SH-SY5Y (cell line): Measurements from ENCODE around the gene CTDSPL.

ENCODE experiments used
- GATA2 ChIP-seq: IDR thresholded peaks from 2 replicates; pipeline ENCODE4 v1.6.1; 2011; ENCODE audit warnings: mild to moderate bottlenecking, low read depth, low read length
- GATA3 ChIP-seq: IDR thresholded peaks from 2 replicates; pipeline ENCODE4 v1.6.1; 2011; ENCODE audit warnings: low read depth, mild to moderate bottlenecking, low read length, moderate library complexity

The CTDSPL gene

DNA sequence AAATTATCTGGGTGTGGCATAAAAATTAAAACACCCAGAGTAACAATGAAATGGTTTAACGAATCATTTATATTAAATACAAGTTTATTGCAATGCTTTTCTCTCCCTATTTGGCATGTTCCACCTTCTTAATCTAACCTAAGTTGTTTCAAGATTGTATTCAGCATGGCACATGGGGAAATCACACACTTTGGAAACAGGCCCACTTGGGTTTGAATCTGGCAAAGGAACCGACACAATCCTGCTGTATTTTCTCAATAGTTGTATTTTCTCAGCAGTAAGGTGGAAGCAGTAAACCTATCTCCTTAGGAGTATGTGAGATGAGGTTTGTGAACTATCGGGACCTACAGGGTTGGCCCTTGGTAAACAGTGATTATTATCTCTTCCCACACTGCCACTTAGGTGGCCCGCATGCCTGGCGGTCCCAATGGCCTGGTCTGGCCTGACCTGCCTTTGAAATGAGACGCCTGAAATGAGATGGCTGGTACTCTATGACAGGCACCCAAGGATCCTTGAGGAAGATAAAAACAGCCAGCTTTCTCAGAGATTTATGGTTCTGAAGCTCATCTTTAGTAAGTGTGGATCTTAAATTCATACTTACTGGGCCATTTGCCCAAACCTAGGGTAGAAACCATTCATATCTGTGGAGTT lies 83.6 kb downstream of the CTDSPL start:
- TF ChIP-seq GATA3 (no peak), GATA2 (peak; percentile 71)

DNA sequence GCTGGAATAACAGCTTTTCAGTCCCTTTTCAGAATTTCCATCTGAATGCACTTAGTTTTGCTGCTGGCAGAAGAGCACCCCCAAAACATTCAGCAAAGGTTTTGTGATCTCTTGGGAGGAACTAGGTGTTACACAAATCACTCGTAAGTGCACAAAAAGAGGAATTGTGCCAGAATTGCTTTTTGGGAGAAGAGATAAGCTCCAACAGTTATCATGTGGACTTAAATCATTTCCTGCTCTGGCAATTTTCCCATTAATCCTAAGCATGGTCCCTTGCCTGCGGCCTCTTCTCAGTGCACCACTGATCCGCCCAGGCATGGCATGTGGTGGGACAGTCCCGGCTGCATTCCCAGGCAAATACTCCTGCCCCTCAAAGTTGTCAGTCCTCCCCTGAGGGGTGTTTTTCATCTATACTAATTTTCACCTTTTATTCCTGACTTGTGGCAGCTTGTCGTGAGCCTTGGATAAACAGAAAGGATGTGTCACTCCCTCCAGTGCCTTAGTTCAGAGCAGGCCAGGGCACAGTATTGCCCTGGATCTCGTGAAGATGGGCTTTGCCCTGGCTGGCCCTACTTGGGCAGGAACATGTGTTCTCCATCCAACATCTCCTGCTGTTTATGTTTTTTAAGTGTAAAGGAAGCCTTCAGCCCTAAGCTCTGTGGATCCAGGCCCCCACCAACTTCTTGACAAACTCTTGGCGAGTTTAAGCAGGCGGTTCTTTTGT lies 84.3 kb downstream of the CTDSPL start:
- TF ChIP-seq GATA3 (peak; percentile 81), GATA2 (peak; percentile 88)

DNA sequence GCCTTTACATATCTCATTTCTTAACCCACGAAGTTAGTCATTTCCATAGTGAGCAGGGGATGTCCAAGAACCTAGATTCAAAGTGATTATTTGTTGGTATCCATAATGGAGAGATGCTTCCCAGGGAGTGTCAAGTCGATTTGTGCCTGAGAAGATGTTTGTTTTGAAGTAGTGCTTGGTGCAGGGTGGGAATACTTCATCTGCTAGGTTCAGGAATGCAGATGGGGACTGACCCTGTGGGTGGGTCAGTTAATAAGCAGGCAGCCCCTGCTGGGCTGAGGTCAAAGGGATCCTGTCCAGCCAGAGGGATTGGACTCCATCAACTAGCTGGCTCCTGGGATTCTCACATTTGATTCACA lies 84.8 kb downstream of the CTDSPL start:
- TF ChIP-seq GATA3, result no peak
- TF ChIP-seq GATA2, result no peak

DNA sequence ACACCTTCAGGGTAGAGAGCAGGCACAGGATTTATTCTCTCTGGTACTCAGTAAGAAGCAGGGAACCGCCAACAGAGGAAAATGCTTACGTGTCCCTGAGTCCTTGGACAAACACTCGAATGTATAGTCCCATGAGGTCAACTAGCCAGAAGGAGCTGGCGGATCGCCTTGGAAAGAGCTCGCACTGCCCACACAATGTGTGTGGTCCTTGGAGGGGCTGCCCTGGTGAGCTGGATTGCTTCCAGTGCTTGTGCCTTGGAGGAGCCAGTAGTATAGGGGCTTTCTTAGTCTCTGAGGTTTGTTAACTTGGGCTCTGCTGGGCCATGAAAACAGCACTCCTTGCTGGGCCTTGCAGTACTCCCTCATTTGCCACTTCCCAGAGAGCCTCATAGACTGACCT lies 88.2 kb downstream of the CTDSPL start:
- TF ChIP-seq GATA2, result no peak

DNA sequence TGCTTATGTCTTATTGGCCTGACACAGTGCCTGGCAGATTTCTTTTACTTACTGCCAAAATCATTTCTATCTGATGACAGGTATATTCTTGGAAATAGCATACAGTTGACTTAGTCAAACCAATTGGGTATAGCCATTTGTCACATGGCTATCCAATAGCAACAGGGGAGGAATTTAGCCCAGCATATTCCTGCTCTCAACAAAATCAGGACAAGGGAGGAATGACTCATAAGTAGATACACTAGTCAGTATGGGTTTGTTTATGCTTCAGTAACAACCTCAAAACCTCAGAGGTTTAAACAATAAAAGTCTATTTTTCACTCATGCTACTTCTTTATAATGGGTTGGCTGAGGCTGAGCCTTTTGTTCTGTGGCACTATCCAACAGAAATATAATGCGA lies 90.9 kb downstream of the CTDSPL start:
- TF ChIP-seq GATA3 (no peak), GATA2 (no peak)

DNA sequence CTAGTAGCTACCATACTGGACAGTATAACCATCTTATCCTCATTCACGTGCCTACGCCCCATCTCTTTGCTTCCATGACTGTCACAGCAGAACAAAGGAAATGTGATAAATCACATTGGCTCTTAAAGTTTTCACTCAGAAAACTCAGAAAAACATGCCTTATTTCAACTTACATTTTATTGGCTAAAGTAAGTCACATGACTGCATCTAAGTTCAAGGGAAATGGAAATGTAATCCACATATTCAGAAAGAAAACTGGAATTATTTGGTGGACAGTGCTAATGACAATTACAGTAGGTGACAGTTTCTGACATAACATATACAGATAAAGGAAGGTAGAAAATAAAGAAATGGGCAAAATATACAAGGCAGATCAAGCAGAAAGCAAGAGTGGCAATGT lies 91.5 kb downstream of the CTDSPL start:
- TF ChIP-seq GATA2 (no peak), GATA3 (no peak)

DNA sequence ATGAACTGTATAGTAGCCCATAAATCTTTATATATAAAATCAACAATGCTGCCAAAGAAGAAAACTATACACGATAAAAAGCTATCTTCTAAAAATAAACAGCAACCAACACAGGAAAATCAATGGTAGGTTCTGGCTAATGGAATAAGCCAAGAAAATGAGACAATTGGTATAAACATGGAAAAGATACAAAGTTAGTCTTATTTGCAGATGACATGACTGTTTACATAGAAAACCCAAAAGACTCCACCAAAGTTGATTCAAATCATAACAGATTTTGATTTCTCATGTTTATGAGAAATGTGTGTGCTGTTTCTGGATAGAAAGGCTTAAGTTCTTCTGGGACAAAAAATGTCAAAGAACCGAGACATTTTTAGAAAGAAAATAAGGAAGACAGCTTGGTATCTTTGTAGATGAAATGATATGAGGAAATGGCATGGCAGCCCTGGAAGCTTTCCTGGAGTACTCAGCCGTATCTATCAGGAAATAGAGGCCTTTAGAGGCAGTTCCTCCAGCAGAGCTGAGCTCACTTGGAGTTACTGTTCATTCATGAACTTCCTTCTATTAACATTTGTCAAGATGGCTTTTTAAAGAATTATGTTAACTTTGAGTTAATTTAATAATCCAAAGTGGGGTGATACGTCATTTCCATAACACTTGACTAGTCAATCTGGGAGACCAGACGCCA lies 92.2 kb downstream of the CTDSPL start:
- TF ChIP-seq GATA3 (no peak), GATA2 (no peak)

DNA sequence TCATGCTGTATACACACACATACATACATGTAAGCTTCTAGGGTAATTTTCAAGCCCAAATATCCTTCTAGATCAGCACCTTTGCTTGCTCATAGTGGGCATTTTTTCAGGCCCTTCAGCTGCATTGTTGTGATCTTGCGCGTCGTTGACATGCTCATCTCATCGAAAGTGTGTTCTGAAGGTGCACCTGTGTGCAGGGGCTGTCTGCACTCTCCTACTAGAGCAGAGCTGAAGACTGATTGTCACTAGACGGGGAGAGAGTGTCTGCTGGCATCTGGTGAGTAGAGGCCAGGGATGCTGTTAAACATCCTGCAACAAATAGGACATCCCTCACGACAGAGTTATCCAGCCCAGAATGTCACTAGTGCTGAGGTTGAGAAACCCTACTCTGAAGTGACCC lies 93.2 kb downstream of the CTDSPL start:
- TF ChIP-seq GATA3 (no peak), GATA2 (no peak)

DNA sequence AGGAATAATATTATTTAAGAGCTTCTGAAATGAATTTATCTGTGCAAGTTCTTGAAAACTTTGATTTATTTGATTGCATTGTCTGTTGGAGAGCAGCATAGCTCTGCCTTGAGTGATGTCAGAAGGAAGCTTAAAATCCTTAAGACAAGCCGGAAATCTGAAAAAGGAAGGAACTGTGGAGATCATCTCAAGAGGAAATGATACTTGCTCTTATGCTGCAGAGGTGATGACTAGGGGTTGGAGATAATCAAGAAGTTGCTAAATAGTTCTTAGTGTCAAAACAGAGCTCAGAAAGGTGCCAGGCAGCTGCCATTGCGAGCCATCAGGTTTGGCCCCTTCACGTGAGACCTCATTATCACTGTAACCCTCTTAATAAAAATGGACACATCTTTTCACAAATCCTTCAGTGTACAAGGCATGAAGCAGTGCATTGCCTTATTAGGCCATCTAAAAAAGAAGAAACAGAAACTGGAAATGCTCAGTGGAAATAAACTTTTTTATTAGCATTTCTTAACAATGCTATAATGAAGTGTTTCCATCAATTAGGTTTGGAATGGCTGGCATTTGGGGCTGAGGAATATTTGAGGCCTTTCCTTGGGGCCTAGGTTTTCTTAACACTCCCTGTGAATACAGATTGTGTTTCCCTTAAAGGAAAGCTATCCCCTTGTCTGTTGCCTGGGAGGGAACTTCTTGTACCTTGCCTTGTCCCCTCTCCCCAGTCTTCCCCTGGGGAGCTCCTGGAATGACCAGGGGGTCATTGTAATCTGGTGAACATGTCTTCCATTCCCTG lies 94.4 kb downstream of the CTDSPL start:
- TF ChIP-seq GATA3, result no peak
- TF ChIP-seq GATA2, result no peak

DNA sequence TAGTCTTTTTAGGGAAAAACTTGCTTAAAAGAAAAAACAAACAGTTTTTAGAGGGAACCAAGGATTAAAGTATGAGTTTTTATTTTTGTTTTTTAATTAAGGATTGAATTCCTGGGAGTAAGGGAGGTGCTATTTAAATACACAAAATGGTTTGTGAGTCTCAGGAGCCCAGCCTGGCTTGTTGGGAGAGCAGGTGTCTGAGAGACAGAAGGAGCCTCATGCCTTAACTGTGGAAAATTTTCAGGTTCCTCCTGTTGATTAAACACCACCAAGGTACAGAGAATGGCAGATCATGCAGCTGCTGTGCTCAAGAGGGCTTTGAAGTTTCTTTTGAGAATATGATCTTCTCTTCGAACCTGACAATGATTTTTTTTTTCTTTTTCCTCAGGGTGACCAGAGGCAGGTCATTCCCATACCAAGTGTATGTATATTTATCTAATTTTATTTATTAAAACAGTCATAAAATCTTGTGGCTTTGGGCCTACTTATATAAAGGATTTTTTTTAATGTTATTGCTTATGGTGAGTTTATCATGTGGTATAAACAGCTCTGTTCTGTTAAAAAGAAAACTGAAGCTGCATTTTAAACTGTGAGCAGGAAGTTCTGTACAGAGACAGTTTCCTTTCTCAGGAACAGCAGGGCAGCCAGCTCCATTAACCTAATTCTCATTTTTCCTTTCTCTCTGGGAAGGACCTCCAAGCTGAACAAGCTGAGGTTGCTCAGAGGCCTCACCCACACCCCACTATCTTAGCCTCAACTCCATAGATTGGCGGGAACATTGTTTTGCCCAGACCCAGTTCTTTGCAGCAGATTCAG lies 95.3 kb downstream of the CTDSPL start:
- TF ChIP-seq GATA3 (no peak), GATA2 (no peak)

DNA sequence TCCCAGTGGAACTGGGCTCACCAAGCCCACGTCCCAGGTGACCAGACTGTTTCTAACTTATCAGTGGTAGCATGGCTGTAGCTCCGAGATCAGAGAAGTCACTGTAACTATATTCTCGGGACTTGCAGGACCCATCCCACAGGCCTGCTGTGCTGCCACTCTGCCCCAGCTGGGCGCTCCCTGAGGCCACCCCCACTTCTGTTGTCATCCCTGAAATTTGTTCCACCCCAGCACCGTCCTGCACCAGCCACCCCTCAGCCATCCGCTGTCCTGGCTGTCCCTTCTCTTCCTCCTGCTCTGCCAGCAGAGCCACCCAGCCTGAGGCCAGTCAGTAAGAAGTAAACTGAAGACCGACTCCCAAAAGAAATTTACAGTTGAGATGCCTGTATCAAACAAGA lies 95.9 kb downstream of the CTDSPL start:
- no peak for TF ChIP-seq GATA3
- no peak for TF ChIP-seq GATA2

DNA sequence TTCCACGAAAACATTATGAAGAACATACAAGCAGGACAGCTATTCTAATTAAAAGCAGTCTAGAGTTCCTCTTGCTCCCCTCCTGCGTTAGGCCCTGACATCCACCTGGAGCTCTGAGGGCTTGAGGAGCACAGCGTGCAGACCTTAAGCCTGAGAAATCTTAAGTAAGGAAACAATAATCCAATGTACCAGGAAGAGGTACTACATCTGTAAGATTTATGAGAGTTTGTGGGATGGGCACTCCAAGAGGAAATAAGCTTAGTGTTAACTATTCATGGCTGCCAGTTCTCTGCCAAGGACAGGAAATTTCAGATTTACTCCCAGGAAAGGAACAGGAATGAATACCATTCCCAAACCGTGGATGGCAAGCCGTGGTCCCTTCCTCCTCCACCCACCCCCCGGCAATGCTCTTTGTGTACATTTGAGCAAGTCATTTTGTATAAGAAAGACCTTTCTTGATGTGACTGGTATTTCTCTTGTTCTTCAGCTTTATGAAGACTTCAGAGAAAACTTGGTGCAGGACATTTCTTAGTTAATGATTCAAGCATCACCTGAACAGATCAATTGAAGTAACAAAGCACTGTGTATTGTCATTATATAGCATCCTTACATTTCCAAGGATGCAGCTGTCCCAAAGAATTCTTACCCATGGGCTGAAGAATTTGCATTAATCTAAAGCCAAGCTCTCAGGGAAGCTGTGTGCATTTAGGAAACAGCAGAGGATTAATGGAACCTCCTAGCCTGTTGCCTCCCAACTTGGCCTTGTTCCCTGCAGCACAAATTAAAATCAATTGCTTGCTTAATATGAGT lies 100.1 kb downstream of the CTDSPL start:
- TF ChIP-seq GATA3, result no peak

DNA sequence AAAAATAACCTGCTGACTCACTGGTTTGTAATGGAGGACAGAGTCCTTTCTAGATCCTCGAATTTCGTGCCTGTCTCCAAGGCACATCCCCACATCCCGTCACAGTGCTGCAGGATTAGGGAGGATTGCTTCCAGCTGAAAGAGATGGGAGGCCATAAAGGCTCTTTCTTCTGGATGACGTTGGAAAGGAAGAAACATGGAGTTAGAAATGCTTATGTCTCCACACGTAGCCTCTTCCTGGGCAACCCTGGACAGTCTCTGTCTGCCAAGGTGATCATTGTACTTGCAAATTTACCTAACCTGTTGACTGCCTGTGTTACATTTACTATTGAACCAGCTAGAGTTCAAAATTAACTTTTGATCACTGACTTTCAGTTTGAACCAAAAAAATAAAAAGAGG lies 101.3 kb downstream of the CTDSPL start:
- TF ChIP-seq GATA3 (no peak), GATA2 (no peak)
